GM12892 (cell line): ENCODE results near the gene BPI.

Experiments used
- DNase-seq: peaks from one replicate; pipeline ENCODE4 v3.0.0; 2011; ENCODE audit not compliant: insufficient read length
- FAIRE-seq: peaks from 2 replicates; lab custom pipeline; 2011; peaks lifted over from hg19 to GRCh38; lab: Jason Lieb, UNC
- POLR2A ChIP-seq: IDR thresholded peaks from 2 replicates; pipeline ENCODE4 v1.6.1; 2011; ENCODE audit warnings: low read depth, low read length, control low read depth
- POLR2AphosphoS5 ChIP-seq: IDR thresholded peaks from 2 replicates; pipeline ENCODE4 v1.6.1; 2011; ENCODE audit warnings: low read depth, low read length, control low read depth
- TAF1 ChIP-seq: IDR thresholded peaks from 2 replicates; pipeline ENCODE4 v1.6.1; 2011; ENCODE audit warnings: low read depth, mild to moderate bottlenecking, control low read depth, low read length, borderline replicate concordance

The BPI gene

DNA sequence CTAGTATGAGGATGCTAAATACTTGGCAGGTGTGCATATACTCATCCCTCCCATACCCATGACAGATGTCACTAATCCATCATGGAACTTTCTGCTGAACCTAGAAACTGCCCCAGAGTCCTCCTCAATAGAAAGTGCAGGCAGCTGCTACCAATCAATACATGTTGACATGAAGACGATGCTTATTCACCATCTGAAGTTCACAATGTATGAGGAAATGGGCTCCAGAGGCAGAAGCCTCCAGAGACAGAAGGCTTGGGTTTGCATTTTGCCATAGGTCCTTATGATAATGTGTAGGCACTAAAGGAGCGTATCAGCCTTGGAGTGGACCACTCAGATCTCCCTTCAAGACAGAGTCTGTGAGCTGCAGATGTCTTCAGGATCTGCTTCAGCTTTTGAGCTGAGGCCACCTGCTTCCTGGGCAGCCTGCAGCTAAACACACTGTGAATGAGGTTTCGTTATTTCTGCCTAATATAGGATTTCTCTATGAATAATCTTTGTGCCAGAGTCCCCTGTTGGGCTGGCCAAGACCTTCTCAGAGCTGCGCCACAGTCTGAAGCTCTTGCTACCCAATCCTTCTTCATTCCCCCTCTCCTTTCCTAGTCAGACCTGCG is 35.9 kb upstream of the BPI start:
- no peak for TF ChIP-seq POLR2AphosphoS5
- no peak for TF ChIP-seq POLR2A
- no peak for TF ChIP-seq TAF1
- FAIRE-seq (no peak), DNase-seq (no peak)

- DNase-seq: no peak
- TF ChIP-seq TAF1: no peak
- no peak for TF ChIP-seq POLR2A
- no peak for TF ChIP-seq POLR2AphosphoS5
- FAIRE-seq: no peak
Measured at GRCh38 chr20:38269040-38269439, 34.9 kb upstream of the BPI start.

- TF ChIP-seq POLR2A: no peak
- no peak for TF ChIP-seq POLR2AphosphoS5
- TF ChIP-seq TAF1: no peak
- DNase-seq: no peak
- FAIRE-seq: no peak
Measured at GRCh38 chr20:38269715-38270114, 34.2 kb upstream of the BPI start.

DNA sequence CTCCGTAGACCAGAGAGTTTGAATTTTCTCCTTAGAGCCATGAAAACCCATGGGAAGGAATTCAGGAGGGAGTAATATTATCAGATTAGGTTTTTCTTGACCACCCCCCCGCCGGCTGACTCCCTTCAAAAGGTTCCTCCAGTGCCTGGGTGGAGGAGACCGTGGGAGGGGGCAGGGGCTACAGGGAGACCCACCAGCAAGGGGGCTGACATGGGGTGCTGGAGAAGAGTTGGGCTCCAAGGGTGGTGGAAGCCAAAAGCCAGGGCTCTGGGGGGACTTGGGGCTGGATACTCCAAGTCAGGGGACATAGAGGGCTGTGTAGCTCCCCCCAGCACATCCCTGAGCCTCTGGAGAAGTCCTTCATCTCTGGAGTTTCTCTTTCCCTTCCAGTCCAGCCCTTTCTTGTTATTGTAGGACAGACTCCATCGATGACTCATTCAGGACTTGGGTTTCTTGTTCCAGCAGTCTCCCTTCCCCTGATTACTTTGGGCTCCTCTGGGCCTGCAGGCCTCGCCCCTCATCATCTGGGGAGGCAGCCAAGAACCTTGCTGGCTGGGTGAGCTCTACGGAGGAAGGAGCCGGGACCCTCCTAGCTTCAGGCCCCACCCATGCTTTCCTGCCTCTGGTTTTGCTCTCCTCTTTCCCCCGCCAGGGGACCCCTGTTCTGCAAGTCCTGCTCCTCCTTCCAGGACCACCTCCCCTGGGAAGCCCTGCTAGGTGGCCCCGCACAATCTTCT is 32.9 kb upstream of the BPI start:
- no peak for FAIRE-seq
- TF ChIP-seq TAF1: no peak
- no peak for TF ChIP-seq POLR2A
- TF ChIP-seq POLR2AphosphoS5: no peak
- no peak for DNase-seq

DNA sequence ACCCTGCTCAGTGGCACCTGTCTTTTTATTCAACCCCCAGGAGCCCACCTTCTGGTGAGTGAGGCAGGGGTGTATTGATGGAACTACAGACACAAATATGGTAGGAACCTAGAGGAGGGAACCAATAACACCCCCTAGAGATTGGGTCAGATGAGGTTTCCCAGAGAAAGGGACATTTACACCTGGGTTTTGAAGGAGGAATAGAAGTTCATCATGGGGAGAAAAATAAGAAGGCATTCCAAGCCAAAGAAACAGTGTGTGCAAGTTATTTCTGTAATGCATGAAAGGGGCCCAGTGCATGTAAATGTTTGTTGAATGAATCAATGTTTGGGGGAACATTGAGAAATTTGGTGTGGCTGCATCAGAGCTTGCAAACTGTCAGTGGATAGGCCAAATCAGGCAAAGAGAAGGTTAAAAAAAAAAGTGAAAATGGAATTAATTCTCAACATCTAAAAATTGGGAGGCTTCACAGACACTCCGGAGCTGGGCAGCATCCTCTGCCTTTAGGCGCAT is 32.3 kb upstream of the BPI start:
- FAIRE-seq (no peak), DNase-seq (no peak)
- TF ChIP-seq POLR2A: no peak
- no peak for TF ChIP-seq TAF1
- no peak for TF ChIP-seq POLR2AphosphoS5

GRCh38 chr20:38272398-38272797 is 31.6 kb upstream of the BPI start:
- TF ChIP-seq POLR2AphosphoS5 (no peak), TAF1 (no peak), POLR2A (no peak)
- FAIRE-seq (no peak), DNase-seq (no peak)

- TF ChIP-seq POLR2A (no peak), POLR2AphosphoS5 (no peak), TAF1 (no peak)
- FAIRE-seq: no peak
Measured at GRCh38 chr20:38272961-38273360, 31.0 kb upstream of the BPI start.

GRCh38 chr20:38275815-38276550 is 28.0 kb upstream of the BPI start:
- TF ChIP-seq TAF1 (no peak), POLR2AphosphoS5 (no peak), POLR2A (no peak)
- DNase-seq (no peak), FAIRE-seq (no peak)

More at GRCh38 chr20:38272961-38273360, 31.0 kb upstream of the BPI start:
- no peak for DNase-seq

DNA sequence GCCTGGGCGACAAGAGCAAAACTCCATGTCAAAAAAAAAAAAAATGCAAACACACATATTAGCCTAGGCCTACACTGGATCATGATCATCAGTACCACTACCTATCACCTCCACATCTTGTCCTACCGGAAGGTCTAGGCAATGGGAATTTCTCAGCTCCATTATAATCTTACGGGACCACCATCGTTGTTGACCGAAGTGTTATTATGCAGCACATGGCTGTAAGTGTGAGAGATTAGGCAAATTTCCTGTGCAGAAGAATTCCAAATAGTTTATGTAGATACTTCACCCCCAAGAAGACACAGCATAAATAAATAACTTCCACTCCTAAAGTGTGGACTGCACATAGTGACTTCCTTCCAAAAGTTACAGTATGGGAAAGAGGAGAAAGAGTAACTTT is 26.7 kb upstream of the BPI start:
- DNase-seq (no peak), FAIRE-seq (no peak)
- TF ChIP-seq POLR2AphosphoS5: no peak
- TF ChIP-seq POLR2A: no peak

- FAIRE-seq: no peak
- DNase-seq: no peak
- TF ChIP-seq POLR2A (no peak), TAF1 (no peak), POLR2AphosphoS5 (no peak)
Measured at GRCh38 chr20:38277691-38278090, 26.3 kb upstream of the BPI start.

DNA sequence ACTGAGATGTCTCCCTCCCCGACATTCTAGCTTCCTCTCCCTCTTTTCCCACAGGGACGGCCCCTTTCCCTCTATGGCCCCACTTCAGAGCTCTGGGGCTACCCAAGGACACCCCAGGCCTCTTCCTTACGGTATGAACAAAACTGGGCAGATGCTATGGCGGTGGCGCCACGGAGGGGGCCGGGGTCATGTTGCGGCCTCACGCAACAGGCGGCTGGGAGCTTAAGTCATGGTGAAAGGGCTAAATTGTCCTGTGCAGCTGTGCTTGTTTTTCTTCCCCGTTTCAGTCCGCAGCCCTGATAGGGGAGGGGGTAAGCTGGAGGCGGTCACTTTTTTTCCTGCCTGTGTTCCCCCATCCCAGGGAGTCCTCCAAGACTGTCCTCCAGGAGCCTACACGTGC is 25.8 kb upstream of the BPI start:
- TF ChIP-seq POLR2AphosphoS5: no peak
- TF ChIP-seq TAF1: no peak
- no peak for TF ChIP-seq POLR2A
- FAIRE-seq (no peak), DNase-seq (no peak)
